GM19438 (cell line): ENCODE results near the gene POLR3K.

Source experiments
- ATAC-seq: cut with Tn5 transposase; IDR thresholded peaks from one replicate; pipeline ENCODE4 v1.9.1; 2021; ENCODE audit warnings: low read depth; ENCODE audit not compliant: unreplicated experiment

POLR3K gene

GRCh38 chr16:79151-80054, 26.0 kb upstream of the POLR3K start:
- no peak for ATAC-seq

GRCh38 chr16:78444-79150, 25.2 kb upstream of the POLR3K start:
- no peak for ATAC-seq

GRCh38 chr16:77807-78443, 24.5 kb upstream of the POLR3K start, which contains the start of gene MPG:
Gene MPG (plus strand): TSS chr16:78225. CDS start chr16:78310, 85 bp downstream.
- ATAC-seq: peak; percentile 63

- ATAC-seq: peak; percentile 23
Observed at GRCh38 chr16:77273-77806, 23.9 kb upstream of the POLR3K start.

GRCh38 chr16:76535-77272, 23.3 kb upstream of the POLR3K start:
- no peak for ATAC-seq

GRCh38 chr16:75580-76501, 22.4 kb upstream of the POLR3K start:
- no peak for ATAC-seq

GRCh38 chr16:74747-75334, 21.4 kb upstream of the POLR3K start:
- ATAC-seq: no peak

- no peak for ATAC-seq
Observed at GRCh38 chr16:74051-74746, 20.8 kb upstream of the POLR3K start.

GRCh38 chr16:72561-73548, 19.4 kb upstream of the POLR3K start, which contains the start of gene RHBDF1:
Gene RHBDF1 (minus strand): TSS chr16:72631. CDS start chr16:65015, 7,616 bp downstream.
- ATAC-seq: no peak

GRCh38 chr16:71540-72401, 18.4 kb upstream of the POLR3K start:
- ATAC-seq: no peak

- ATAC-seq: no peak
Observed at GRCh38 chr16:71210-71539, 17.8 kb upstream of the POLR3K start.

GRCh38 chr16:69181-69580, 15.8 kb upstream of the POLR3K start:
- no peak for ATAC-seq

GRCh38 chr16:67884-68789, 14.7 kb upstream of the POLR3K start:
- ATAC-seq: no peak

- no peak for ATAC-seq
Observed at GRCh38 chr16:67183-67791, 13.9 kb upstream of the POLR3K start.
